Spinal cord (tissue), 10 donors: ENCODE results near the gene ADK. TPM values are rescaled to one million over a fixed set of nuclear protein-coding genes. Genes with fewer than 3 reads are reported as not detected.

Experiments
- DNase-seq, 6 donors: peaks; one replicate each; pipeline versions ENCODE4 v3.0.0 to v3.0.0-alpha.2; 2013 to 2015; ENCODE audit warnings: low spot score in 6 of 6, low read depth in 4 of 6
- H3K27ac ChIP-seq: one replicate; pipeline ENCODE4 v1.5.1; 2013; ENCODE audit warnings: low read depth, low read length, control low read depth
- H3K27me3 ChIP-seq: one replicate; pipeline ENCODE4 v1.6.1; 2013; ENCODE audit warnings: low read length; ENCODE audit not compliant: control insufficient read depth, insufficient read depth
- H3K36me3 ChIP-seq: one replicate; pipeline ENCODE4 v1.6.1; 2013; ENCODE audit warnings: low read length; ENCODE audit not compliant: control insufficient read depth, insufficient read depth
- H3K4me1 ChIP-seq: one replicate; pipeline ENCODE4 v1.6.1; 2013; ENCODE audit warnings: low read length; ENCODE audit not compliant: control insufficient read depth, insufficient read depth
- H3K4me3 ChIP-seq: one replicate; pipeline ENCODE4 v1.5.1; 2013; ENCODE audit warnings: low read depth, low read length, control low read depth
- H3K9me3 ChIP-seq: one replicate; pipeline ENCODE4 v1.6.1; 2013; ENCODE audit warnings: low read length; ENCODE audit not compliant: control insufficient read depth, insufficient read depth
- WGBS: methylation state at CpG from one replicate; pipeline ENCODE4 v1.1.5; 2013; ENCODE audit warnings: missing lambda C conversion rate; ENCODE audit not compliant: insufficient coverage; 5-methylcytosine and 5-hydroxymethylcytosine counted together
- polyA plus RNA-seq, 2 donors: library from polyadenylated mRNA; unstranded; fragments of 120-200 nt; gene quantifications; one replicate each; pipeline ENCODE4 v1.2.1, GENCODE V29; 2013; ENCODE audit not compliant: insufficient read length in 2 of 2
- total RNA-seq, 2 donors: library from RNA; depleted of rRNA in 1 of 2; stranded (reverse); fragments of 120-200 nt in 1 of 2; fragments of >200 nt in 1 of 2; gene quantifications; one replicate each; pipeline versions ENCODE4 v1.2.3 to v1.2.4, GENCODE V29; 2013 to 2014
- donor health status: healthy.

ADK gene
- total and polyA plus RNA-seq, 4 donors = 46.9 to 58.9 (median 51.1) TPM

GRCh38 chr10:74738542-74738941 lies 587.5 kb downstream of the ADK start:
- Histone ChIP-seq H3K27ac (no peak overlapping the region), H3K36me3 (no peaks in the 10 kb centered on the region), H3K4me1 (no peaks in the 10 kb centered on the region), H3K27me3 (no peaks in the 10 kb centered on the region), H3K9me3 (no peaks in the 10 kb centered on the region), H3K4me3 (no peak overlapping the region)
- WGBS = no CpG with 5 or more reads among the region's 3 CpGs
- DNase-seq = no peak

GRCh38 chr10:74738985-74739567 lies 588.1 kb downstream of the ADK start:
- no peak for DNase-seq
- no peaks in the 10 kb centered on the region for H3K36me3 ChIP-seq
- no peak overlapping the region for H3K27ac ChIP-seq
- H3K4me3 ChIP-seq = no peak overlapping the region
- 67% methylated on average over 7 of the region's 10 CpGs for WGBS
- H3K9me3 ChIP-seq = no peaks in the 10 kb centered on the region
- no peaks in the 10 kb centered on the region for H3K27me3 ChIP-seq
- H3K4me1 ChIP-seq = no peaks in the 10 kb centered on the region

- H3K4me1 ChIP-seq = peaks cover 7% of the 10 kb centered on the region
- 96% methylated on average over 4 of the region's 4 CpGs for WGBS
These were observed 592.4 kb downstream of the ADK start for GRCh38 chr10:74743401-74743800.

GRCh38 chr10:74745449-74745848 lies 594.4 kb downstream of the ADK start:
- Histone ChIP-seq H3K4me3 (no peak overlapping the region), H3K27ac (no peak overlapping the region), H3K9me3 (no peaks in the 10 kb centered on the region), H3K36me3 (no peaks in the 10 kb centered on the region), H3K27me3 (no peaks in the 10 kb centered on the region), H3K4me1 (peaks cover 14% of the 10 kb centered on the region)
- no peak for DNase-seq
- WGBS = 91% methylated on average over 3 of the region's 4 CpGs

More at GRCh38 chr10:74743401-74743800, 592.4 kb downstream of the ADK start:
- DNase-seq = no peak
- Histone ChIP-seq H3K4me3 (no peak overlapping the region), H3K36me3 (no peaks in the 10 kb centered on the region), H3K27ac (no peak overlapping the region), H3K9me3 (no peaks in the 10 kb centered on the region), H3K27me3 (no peaks in the 10 kb centered on the region)

- no peak overlapping the region for H3K4me3 ChIP-seq
- H3K27me3 ChIP-seq = no peaks in the 10 kb centered on the region
- 93% methylated on average over 12 of the region's 14 CpGs for WGBS
- H3K36me3 ChIP-seq = no peaks in the 10 kb centered on the region
- H3K9me3 ChIP-seq = no peaks in the 10 kb centered on the region
- peaks cover 14% of the 10 kb centered on the region for H3K4me1 ChIP-seq
- no peak for DNase-seq
- no peak overlapping the region for H3K27ac ChIP-seq
These were observed 595.8 kb downstream of the ADK start for GRCh38 chr10:74746813-74747212.

GRCh38 chr10:74748468-74749031 lies 597.5 kb downstream of the ADK start:
- Histone ChIP-seq H3K36me3 (no peaks in the 10 kb centered on the region), H3K27ac (peak overlapping the region; percentile 0), H3K4me1 (peaks cover 18% of the 10 kb centered on the region), H3K27me3 (no peaks in the 10 kb centered on the region), H3K9me3 (no peaks in the 10 kb centered on the region), H3K4me3 (no peak overlapping the region)
- DNase-seq = peak in 5 of 6 donors; percentile 22 to 58 (median 35)
- WGBS = 22% methylated on average over 4 of the region's 9 CpGs

- H3K27me3 ChIP-seq = no peaks in the 10 kb centered on the region
- WGBS = 90% methylated on average over 5 of the region's 6 CpGs
- H3K4me3 ChIP-seq = no peak overlapping the region
- H3K4me1 ChIP-seq = peaks cover 25% of the 10 kb centered on the region
- H3K9me3 ChIP-seq = no peaks in the 10 kb centered on the region
- no peak for DNase-seq
- no peaks in the 10 kb centered on the region for H3K36me3 ChIP-seq
- no peak overlapping the region for H3K27ac ChIP-seq
These were observed 599.8 kb downstream of the ADK start for GRCh38 chr10:74750848-74751274.

GRCh38 chr10:74752371-74753040 lies 601.5 kb downstream of the ADK start:
- H3K4me3 ChIP-seq = no peak overlapping the region
- H3K36me3 ChIP-seq = no peaks in the 10 kb centered on the region
- H3K4me1 ChIP-seq = peaks cover 22% of the 10 kb centered on the region
- H3K27me3 ChIP-seq = no peaks in the 10 kb centered on the region
- no peak for DNase-seq
- 98% methylated on average over 5 of the region's 6 CpGs for WGBS
- H3K9me3 ChIP-seq = no peaks in the 10 kb centered on the region
- no peak overlapping the region for H3K27ac ChIP-seq

- Histone ChIP-seq H3K27me3 (no peaks in the 10 kb centered on the region), H3K27ac (no peak overlapping the region), H3K9me3 (no peaks in the 10 kb centered on the region), H3K4me1 (peaks cover 17% of the 10 kb centered on the region), H3K36me3 (no peaks in the 10 kb centered on the region), H3K4me3 (no peak overlapping the region)
- peak in 2 of 6 donors; percentile 23 to 41 for DNase-seq
- 42% methylated on average over 16 of the region's 17 CpGs for WGBS
These were observed 602.6 kb downstream of the ADK start for GRCh38 chr10:74753442-74754211.
